Heart right ventricle (tissue), 16 donors: ENCODE measurements around the gene OR5K4. TPM values are rescaled to one million over a fixed set of nuclear protein-coding genes. Genes with fewer than 3 reads are reported as not detected.

Experiments
- ATAC-seq, 8 donors: fragments of 200-7000 bp; cut with Tn5 transposase; one replicate each; pipeline ENCODE4 v1.9.1; 2020; ENCODE audit warnings: mild to moderate bottlenecking in 8 of 8, moderate library complexity in 8 of 8, moderate number of reproducible peaks in 1 of 8
- DNase-seq, 2 donors: peaks; one replicate each; pipeline ENCODE4 v3.0.0-alpha.2; 2020
- H3K27ac ChIP-seq, 10 donors: fragments of 200-600 bp; sonication (generic) in 2 of 10; one replicate each; pipeline versions ENCODE4 v1.5.0 to v1.8.0; 2020 to 2022; ENCODE audit warnings: mild to moderate bottlenecking in 3 of 10
- H3K27me3 ChIP-seq, 7 donors: fragments of 200-600 bp; one replicate each; pipeline ENCODE4 v1.8.0; 2021 to 2022; ENCODE audit warnings: mild to moderate bottlenecking in 2 of 7
- H3K36me3 ChIP-seq, 9 donors: fragments of 200-600 bp; sonication (generic) in 1 of 9; one replicate each; pipeline versions ENCODE4 v1.5.0 to v1.8.0; 2020 to 2022; ENCODE audit warnings: mild to moderate bottlenecking in 2 of 9
- H3K4me1 ChIP-seq, 9 donors: fragments of 200-600 bp; sonication (generic) in 1 of 9; one replicate each; pipeline versions ENCODE4 v1.5.0 to v1.8.0; 2020 to 2022; ENCODE audit warnings: mild to moderate bottlenecking in 4 of 9
- H3K4me3 ChIP-seq, 10 donors: fragments of 200-600 bp; sonication (generic) in 2 of 10; one replicate each; pipeline versions ENCODE4 v1.5.0 to v1.8.0; 2020 to 2022; ENCODE audit warnings: mild to moderate bottlenecking in 7 of 10, moderate library complexity in 2 of 10
- H3K9me3 ChIP-seq, 11 donors: fragments of 200-600 bp in 10 of 11; sonication (generic) in 2 of 11; one replicate each; pipeline versions ENCODE4 v1.5.0 to v1.8.0; 2013 to 2022; ENCODE audit warnings: mild to moderate bottlenecking in 2 of 11, control low read depth in 1 of 11, moderate library complexity in 1 of 11
- CTCF ChIP-seq, 9 donors: fragments of 200-600 bp; sonication (generic) in 2 of 9; IDR thresholded peaks; one replicate each; pipeline versions ENCODE4 v1.5.0 to v1.8.0; 2021 to 2022; ENCODE audit warnings: antibody characterized with exemption in 9 of 9, mild to moderate bottlenecking in 5 of 9, moderate library complexity in 1 of 9
- WGBS, 2 donors: extraction: QIAGEN DNeasy Blood & Tissue Kit; methylation state at CpG; one replicate each; pipeline ENCODE4 v1.1.7; 2013; ENCODE audit warnings: inconsistent platforms in 1 of 2; 5-methylcytosine and 5-hydroxymethylcytosine counted together
- intact Hi-C, 10 donors: fragments of 100-400 bp; cut with DNase I; formaldehyde crosslinking; loops; one replicate each; pipeline versions ENCODE4 v1.11.1 to v1.14.2; 2022
- long read RNA-seq, 3 donors: library from polyadenylated mRNA; unstranded; transcript quantifications; one replicate each; pipeline ENCODE4 v2.0.0, GENCODE V29; 2020 to 2021
- polyA plus RNA-seq, 2 donors: library from polyadenylated mRNA; stranded (reverse); fragments of 200-250 nt; gene quantifications; one replicate each; pipeline ENCODE4 v1.2.3, GENCODE V29; 2013
- total RNA-seq, 10 donors: library from RNA; stranded (reverse); fragmentation: NEBNext Ultra II Directional in 3 of 10; extraction: Animal tissue kit (Norgen Biotek cat#: 25700) in 3 of 10; gene quantifications; one replicate each; pipeline versions ENCODE4 v1.2.1 to v1.2.4, GENCODE V29; 2021 to 2023
- donor health status: Arrhythmogenic right ventricular cardiomyopathy.
- donor health status: ischemic (EF 13 %, LVEDD 7.1; RV severe dilation, severe dysfunction).
- donor health status: healthy with polysubstance abuse.
- donor health status: DM: no; HTN: yes; CAD: no.
- donor health status: DM: no; HTN: no; CAD: no.
- donor health status: ischemic (EF 25% LVEDD 6.9; RV normal size, moderate dysfunction).
- donor health status: ischemic (EF 25% LVEDD 5.7; RV mildly dilated, moderate dysfunction).
- donor health status: healthy.
- donor health status: DM: yes; HTN: yes; CAD: no.
- donor health status: Ischemic cardiomyopathy.
- donor health status: ischemic (EF 35%, LVEDD 5.7; RV mildly dilated, moderate dysfunction).
- donor health status: nonischemic (EF 11% LVEDD 7.7; RV severe dilation, severe dysfunction).
- donor health status: DM: yes; HTN: yes; CAD: no.
- donor health status: PGD.
- donor health status: ischemic (EF 29% LVEDD 5.4; RV normal size, mild dysfunction).
- donor health status: nonischemic (EF 23%, LVEDD 6.1; RV moderate dilation, normal function).

Gene OR5K4
- total RNA-seq (not detected), polyA plus RNA-seq (not detected)
- long read RNA-seq, donor 1 = 0 reads
- long read RNA-seq, donor 2 = 0 reads
- long read RNA-seq, donor 3 = 0 reads

GRCh38 chr3:98353554-98353953 lies at the start of gene OR5K4:
TSS of gene OR5K4 (plus strand) at chr3:98353854. CDS start at chr3:98353854, 0 bp downstream.
- no peaks in the 10 kb centered on the region for H3K4me1 ChIP-seq
- H3K27ac ChIP-seq = no peak within 1 kb of the TSS
- peaks cover 0 to 11% (median 3%) of the 10 kb centered on the region in 11 donors for H3K9me3 ChIP-seq
- no peak for ATAC-seq
- no peak for DNase-seq
- H3K4me3 ChIP-seq = no peak within 1 kb of the TSS
- no peaks in the 10 kb centered on the region for H3K36me3 ChIP-seq
- no peaks in the 10 kb centered on the region for H3K27me3 ChIP-seq
- WGBS, 2 donors = 75 to 78% methylated on average over 2 of the region's 2 CpGs
- no peak for TF ChIP-seq CTCF (IDR thresholded peaks at IDR 0.05)
- intact Hi-C loops = no loop called here

- no peaks in the 10 kb centered on the region for H3K9me3 ChIP-seq
- ATAC-seq (no peak), DNase-seq (no peak)
- WGBS, 2 donors = 85 to 86% methylated on average over 2 of the region's 2 CpGs
- no peaks in the 10 kb centered on the region for H3K4me1 ChIP-seq
- H3K27ac ChIP-seq = no peak overlapping the region
- H3K27me3 ChIP-seq = peaks cover 0 to 4% (median 0%) of the 10 kb centered on the region in 7 donors
- TF ChIP-seq CTCF (IDR thresholded peaks at IDR 0.05) = no peak
- no peak overlapping the region for H3K4me3 ChIP-seq
- no peaks in the 10 kb centered on the region for H3K36me3 ChIP-seq
- intact Hi-C loops = loop anchor here in 1 of 10 donors (10.0 kb wide), 1 partner anchor 537 kb away; no protein-coding TSS in a partner anchor
Measured at GRCh38 chr3:98322101-98322500, 31.6 kb upstream of the OR5K4 start.

GRCh38 chr3:98322686-98323085 lies 31.0 kb upstream of the OR5K4 start:
- Histone ChIP-seq H3K9me3 (no peaks in the 10 kb centered on the region), H3K4me1 (no peaks in the 10 kb centered on the region), H3K27ac (no peak overlapping the region), H3K36me3 (no peaks in the 10 kb centered on the region), H3K27me3 (peaks cover 0 to 4% (median 0%) of the 10 kb centered on the region in 7 donors), H3K4me3 (no peak overlapping the region)
- 77 to 84% methylated on average over 2 of the region's 2 CpGs for WGBS, 2 donors
- TF ChIP-seq CTCF (IDR thresholded peaks at IDR 0.05) = no peak
- DNase-seq (no peak), ATAC-seq (no peak)
- intact Hi-C loops = loop anchor here in 1 of 10 donors (10.0 kb wide), 1 partner anchor 538 kb away; no protein-coding TSS in a partner anchor

- H3K9me3 ChIP-seq = no peaks in the 10 kb centered on the region
- H3K36me3 ChIP-seq = no peaks in the 10 kb centered on the region
- DNase-seq (no peak), ATAC-seq (no peak)
- no peak overlapping the region for H3K27ac ChIP-seq
- H3K4me1 ChIP-seq = no peaks in the 10 kb centered on the region
- intact Hi-C loops = loop anchor here in 1 of 10 donors (10.0 kb wide), 1 partner anchor 539 kb away; no protein-coding TSS in a partner anchor
- TF ChIP-seq CTCF (IDR thresholded peaks at IDR 0.05) = no peak
- peaks cover 0 to 5% (median 0%) of the 10 kb centered on the region in 7 donors for H3K27me3 ChIP-seq
- no peak overlapping the region for H3K4me3 ChIP-seq
Measured at GRCh38 chr3:98323425-98323824, 30.2 kb upstream of the OR5K4 start.
